Stimulated activated CD4-positive, alpha-beta T cell treated with anti-CD3 and anti-CD28 coated beads, Interleukin-4, amount 100 ng/mL, for 48 hours (primary cell): ENCODE results near the gene STON1.
"Not testable (repeated sequence)": the region's sequence is repeated elsewhere in the genome, so short reads cannot be mapped to it uniquely, and the experiment has no call there.

Experiments used
- DNase-seq, 2 donors: peaks; one replicate each; pipeline ENCODE4 v3.0.0-alpha.2; 2020; ENCODE audit warnings: low read depth in 2 of 2

The STON1 gene, protein sequence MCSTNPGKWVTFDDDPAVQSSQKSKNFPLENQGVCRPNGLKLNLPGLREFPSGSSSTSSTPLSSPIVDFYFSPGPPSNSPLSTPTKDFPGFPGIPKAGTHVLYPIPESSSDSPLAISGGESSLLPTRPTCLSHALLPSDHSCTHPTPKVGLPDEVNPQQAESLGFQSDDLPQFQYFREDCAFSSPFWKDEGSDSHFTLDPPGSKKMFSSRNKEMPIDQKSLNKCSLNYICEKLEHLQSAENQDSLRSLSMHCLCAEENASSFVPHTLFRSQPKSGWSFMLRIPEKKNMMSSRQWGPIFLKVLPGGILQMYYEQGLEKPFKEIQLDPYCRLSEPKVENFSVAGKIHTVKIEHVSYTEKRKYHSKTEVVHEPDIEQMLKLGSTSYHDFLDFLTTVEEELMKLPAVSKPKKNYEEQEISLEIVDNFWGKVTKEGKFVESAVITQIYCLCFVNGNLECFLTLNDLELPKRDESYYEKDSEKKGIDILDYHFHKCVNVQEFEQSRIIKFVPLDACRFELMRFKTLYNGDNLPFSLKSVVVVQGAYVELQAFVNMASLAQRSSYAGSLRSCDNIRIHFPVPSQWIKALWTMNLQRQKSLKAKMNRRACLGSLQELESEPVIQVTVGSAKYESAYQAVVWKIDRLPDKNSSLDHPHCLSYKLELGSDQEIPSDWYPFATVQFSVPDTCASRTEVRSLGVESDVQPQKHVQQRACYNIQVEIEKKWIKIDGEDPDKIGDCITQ

DNA sequence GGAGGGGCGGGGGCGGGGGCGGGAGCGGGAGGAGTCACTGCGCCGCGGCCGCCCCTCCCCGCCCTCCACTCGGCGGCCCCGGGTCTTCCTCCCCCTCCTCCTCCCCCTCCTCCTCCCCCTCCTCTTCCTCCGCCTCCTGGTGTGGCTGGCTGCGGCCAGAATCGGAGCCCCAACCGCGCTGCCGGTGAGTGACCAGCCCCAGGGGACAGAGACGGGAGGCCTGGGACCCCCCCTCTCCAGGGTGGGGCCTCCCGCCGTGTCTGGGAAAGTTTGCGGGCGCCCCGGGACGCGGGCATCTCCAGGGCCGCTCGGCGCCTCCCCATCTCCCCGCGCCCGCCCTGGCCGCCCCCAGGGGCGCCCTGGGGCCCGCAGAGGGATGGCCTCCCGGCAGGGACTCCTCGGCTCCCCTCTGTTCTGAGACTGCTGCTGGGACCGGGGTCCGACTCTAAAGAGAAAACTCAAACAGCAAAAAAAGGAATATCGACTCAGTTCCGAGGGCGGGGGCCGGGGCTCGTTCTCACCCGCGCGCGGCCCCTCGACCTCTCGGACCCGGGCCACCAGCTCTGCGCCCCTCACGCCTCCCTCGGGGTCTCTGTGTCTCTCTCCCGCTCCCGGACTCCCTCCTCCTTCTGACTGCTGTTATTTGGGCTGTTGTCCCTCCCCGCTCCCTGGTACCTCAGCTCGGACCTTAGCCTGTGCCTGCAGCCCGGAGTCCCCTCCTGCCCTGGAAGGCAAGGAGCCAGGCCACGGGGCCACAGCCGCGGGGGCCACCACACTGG lies at the start of gene STON1:
Gene STON1, plus strand, starts transcription at position 122 of the 779 bp plus-strand sequence. CDS start 50,480 bp downstream, outside the sequence.
- peak in 1 of 2 donors; percentile 4 for DNase-seq

DNA sequence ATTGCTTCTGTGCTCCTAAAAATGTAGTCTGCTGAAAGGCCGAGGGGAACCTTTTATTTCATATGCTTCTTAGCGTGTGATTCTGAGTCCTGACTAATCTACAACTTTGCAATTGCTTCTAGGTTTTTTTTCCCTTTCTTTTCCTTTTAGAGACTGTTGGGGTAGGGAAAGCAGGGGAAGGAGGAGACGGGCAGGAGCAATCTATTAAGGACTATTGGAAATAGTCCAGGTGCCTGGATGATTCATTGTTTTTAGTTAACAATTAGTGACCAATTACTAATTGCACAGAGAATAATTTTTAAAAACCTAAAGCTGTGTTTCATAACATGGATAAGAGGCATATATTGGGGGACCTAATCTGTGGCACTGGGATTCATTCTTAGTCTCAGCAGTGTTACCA lies 49.4 kb upstream of the STON1 start:
- no peak for DNase-seq

DNA sequence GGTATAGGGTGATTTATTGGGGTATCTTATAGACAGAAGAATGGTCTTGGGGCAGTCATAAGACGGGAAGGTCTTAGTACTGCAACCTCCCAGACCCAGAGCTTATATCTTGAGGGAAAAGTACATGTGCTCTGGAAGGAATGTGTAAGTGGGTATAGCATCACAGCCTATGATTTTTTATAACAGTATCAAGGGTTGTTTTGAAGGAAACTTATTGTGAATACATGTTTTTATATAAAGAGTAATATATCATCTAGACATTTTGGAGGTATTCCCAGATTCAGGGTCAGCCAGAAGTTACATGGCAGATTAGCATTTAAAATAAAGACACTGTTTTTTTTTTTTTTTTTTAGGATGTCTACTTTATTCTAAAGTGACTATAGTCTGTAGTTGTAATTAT lies 47.6 kb upstream of the STON1 start:
- no peak for DNase-seq

DNA sequence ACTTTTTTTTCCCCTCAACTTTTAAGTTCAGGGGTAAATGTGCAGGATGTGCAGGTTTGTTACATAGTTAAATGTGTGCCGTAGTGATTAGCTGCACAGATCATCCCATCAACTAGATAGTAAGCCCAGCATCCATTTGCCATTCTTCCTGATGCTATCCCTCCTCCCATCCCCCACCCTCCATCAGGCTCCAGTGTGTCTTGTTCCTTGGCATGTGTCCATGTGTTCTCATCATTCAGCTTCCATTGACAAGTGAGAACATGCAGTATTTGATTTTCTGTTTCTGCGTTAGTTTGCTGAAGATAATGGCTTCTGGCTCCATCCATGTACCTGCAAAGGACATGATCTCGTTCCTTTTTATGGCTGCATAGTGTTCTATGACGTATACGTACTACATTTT lies 47.2 kb upstream of the STON1 start:
- no peak for DNase-seq

DNA sequence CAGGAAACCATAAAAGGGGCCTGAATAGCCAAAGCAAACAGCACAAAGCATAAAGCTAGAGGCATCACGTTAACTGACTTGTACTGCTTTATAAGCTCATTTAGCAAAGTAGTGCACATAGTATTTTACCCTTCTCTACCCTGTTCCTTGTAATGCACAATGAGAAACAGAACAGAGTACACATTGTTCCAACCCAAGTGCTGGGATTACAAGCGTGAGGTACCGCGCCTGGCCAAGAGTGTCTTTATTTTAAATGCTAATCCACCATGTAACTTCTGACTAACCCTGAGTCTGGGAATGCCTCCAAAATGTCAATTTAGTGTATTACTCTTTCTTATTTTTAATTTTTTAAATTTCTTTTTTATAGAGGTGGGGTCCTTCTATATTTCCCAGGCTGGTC lies 46.4 kb upstream of the STON1 start:
- DNase-seq: no peak

DNA sequence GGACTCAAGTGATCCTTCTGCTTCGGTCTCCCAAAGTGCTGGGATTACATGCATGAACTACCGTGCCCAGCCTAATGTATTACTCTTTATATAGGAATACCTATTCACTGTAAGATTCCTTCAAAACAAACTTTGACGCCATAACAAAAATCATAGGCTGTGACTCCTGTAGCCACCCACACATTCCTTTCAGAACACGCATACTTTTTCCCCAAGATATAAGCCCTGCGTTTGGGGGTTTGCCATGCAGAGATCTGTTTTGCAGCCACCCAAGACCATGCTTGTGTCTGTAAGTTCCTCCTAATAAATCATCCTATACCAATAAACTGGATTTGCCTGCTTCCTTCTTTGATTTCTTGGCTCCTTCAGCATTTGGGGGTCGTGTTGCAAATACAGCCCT lies 46.0 kb upstream of the STON1 start:
- no peak for DNase-seq

DNA sequence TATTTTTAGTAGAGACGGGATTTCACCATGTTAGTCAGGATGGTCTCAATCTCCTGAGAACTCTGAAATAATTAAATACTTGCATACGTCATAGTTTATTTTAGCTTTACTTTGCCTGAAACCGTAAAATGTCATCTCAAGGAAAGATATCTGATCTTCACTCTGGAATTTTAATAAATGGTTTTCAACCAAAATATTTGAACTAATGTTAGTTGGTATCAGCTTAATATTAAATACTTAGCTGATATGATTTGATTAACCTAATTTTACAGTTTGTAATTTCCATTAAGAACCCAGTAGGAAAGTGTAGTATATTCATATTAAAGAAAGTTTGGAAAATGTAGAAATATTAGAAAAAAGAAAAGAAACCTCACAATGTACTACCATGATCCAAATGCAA lies 41.4 kb upstream of the STON1 start:
- DNase-seq: no peak

DNA sequence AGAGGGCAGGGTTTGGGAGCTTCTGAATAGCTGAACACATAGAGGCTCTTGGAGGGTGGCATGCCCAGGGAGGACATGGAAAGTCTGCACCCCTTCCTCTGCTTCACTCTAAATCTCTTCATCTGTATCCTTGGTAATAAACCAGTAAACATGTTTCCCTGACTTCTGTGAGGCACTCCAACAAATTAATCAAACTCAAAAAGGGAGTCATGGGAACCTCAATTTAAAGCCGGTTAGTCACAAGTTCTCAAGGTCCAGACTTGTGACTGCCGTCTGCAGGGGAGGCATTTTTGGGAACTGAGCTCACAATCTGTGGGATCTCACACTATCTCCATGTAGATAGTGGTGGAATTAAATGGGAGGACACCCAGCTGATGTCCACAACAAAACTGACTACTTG lies 33.1 kb upstream of the STON1 start:
- no peak for DNase-seq

DNA sequence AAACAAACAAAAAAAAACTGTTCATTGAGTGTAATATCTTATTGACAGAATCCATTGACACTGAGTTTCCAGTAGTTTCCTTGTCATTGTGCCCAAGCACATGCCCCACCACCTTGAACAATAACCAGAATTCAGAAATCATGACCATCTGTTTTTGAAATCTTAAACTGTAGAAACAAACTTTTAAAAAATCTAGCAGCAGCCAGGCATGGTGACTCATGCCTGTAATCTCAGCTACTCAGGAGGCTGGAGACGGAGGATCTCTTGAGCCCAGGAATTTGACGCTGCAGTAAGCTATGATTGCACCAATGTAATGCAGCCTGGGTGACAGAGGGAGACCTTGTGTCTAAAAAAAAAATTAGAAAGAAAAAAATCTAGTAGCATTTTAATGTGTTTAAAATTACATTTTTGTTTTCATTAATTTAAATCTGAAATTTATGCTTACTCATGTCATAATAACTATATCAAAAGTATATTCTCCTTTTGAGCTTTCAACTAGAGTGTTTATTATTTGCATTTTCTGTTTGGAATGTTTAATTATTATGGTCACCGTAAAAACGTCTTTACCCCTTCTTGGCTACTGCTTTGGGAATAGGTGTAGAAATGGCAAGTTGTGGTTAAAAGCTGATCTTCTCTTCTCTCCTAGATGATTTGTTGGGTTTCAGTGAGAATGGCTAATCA lies 25.2 kb upstream of the STON1 start:
- DNase-seq: no peak

DNA sequence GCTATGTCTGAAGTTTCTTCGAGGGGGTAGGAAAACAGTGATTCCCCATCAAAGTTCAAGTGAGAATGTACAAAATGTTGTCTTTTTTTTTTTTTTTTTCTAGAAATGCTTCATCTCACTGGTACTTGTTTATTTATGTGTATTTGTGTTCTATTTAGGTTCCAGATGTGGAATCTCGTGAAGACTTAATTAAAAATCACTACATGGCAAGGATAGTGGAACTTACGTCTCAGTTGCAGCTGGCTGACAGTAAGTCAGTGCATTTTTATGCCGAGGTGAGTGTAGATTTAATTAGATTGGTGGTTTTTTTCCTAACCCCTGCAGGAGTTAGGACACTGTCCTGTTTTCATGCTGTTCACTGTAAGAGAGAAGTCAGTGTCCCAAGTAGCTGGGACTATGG lies 22.8 kb upstream of the STON1 start:
- DNase-seq: no peak

DNA sequence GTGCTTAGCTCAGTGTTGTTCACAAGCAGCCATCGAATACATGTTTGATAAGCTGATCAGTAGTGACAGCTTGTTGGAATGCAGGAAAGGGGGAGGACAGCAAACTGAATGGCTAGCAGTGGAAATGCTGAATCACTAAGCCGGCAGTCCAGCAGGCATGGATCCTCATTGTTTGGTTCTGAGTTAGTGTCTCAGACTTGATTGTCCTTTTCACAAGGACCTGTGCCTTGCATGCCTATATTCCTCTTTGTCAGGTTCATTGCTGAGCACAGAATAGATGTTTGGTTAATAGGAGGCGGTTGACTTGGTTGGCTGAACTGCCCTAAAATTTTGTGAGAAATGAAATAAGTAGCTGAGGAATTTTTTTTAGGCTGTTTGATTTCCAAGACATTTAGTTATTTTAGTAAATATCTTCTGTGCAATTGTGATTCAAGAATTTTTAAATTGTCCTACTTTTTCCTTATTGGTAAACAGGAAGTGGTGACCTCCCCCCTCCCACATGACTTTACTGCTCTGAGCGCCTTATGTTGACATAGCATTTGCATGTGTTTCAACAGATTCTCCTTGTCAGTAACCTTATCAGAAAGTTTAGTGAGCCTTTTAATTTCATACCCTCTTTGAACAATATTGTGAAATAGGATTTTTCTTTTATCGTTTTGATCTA lies 21.4 kb upstream of the STON1 start:
- no peak for DNase-seq

DNA sequence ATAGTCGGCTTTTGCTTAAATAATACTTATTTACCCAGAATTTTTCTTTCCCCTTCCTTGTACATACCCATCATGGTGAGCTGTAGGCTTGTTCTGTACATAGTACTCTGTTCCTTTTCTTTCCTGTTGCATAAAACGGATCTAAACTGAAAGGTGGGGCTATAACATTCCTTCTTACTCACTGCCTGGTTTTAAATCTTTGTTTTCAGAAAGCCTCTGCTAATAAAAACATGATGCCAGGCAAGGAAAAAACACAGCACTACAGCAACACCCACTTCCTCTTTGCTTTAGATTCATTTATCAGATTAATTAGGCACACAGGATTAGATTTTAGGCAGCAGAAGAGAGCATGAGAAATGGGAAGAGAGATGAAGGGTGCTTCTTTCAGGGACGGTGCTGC lies 19.6 kb upstream of the STON1 start:
- DNase-seq: no peak

DNA sequence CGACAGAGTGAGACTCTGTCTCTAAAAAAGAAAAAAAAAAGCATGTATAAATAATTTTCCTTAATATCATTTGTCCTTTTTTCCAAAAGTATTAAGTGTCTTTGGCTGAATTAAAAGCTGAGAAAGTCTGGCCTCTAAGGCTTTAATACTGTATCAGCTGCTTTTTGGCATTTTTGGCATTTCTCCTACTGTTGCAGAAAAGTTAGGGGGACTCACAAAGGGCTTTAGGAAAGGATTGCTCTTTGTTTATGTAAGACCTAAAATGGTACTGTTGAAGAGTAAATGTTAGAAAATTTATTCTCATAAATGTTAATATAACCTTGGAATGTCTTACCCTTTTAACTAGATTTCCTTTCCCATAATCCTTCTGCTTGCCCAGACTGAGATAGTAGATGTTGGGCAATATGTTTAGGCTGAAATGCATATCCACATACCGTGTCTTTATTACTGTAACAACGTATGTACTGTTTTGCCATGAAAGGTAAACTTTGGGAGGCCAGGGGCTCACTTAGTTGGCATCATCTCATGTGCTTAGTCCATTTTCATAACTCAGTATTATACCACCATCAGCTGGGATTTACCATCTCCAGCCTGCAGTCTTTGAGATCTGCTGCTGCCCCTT lies 18.0 kb upstream of the STON1 start:
- no peak for DNase-seq

DNA sequence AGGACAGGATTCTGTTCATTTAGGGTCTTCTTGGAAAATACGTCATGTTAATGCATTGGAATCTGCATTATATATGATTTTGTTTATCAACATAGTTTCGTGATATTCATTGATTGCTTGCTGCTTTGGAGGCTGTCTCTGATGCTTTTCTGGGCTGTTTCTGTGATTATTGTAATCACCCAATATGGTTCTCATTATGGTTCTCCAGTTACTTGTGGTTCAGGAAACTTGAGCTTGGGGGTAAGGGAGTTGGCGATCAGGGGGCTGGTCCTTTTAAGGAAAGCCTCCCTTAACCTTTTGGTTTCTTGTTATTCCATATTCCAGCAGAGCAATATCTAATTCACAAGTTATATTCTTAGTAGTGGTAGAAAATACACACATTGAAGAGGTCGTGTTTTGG lies 17.4 kb upstream of the STON1 start:
- no peak for DNase-seq

DNA sequence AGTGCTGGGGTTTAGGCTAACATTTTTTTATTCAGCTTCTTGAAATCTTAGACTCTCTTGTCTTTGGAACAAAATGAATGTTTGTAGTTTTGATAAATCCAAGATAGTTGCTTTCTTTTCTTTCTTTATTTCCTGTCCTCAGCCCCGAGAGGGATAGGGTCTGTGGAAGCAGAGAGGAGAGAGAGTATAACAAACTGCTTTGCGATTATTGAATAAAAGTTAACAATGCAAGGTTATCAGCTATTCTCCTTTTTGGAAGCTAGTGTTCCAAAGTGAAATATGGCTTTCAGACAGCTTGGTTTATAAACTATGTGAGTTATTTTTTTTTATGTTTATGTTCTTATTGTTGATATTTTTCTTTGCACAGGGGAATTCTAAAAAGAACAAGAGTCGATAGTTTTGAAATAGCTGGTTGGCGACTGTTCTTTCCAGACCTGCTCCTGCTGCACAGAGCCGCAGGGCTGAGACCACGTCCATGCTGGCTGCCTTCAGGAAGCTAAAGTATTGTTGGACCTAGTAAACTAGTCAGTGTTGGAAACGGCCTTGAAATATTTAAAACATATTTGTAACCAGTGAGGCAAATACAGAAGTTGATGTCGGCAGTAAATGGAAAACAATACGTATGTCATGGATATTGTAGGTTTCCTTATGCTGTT lies 15.5 kb upstream of the STON1 start:
- no peak for DNase-seq

DNA sequence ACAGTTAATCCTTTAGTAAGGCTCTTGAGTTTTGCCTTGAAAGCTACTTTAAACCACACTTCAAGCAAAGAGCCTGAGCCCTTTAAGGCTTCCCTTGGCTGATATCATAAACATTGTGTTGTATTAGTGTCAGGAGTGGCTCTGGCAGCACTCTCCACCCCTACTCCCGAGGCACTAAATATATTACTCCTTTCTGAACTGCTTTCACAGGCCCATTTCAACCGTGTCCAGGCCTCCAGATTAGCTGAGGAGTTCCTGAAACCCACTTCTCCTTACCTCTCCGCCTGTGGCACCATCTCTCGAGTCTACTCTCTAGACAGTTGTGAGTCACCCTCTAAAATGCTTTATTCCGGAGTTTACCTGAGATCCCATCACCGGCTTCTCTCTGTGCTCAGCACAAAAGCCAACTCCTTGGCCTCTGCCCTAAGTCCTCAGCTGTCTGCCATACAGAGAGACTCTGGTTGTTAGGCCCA lies 14.4 kb upstream of the STON1 start:
- no peak for DNase-seq

DNA sequence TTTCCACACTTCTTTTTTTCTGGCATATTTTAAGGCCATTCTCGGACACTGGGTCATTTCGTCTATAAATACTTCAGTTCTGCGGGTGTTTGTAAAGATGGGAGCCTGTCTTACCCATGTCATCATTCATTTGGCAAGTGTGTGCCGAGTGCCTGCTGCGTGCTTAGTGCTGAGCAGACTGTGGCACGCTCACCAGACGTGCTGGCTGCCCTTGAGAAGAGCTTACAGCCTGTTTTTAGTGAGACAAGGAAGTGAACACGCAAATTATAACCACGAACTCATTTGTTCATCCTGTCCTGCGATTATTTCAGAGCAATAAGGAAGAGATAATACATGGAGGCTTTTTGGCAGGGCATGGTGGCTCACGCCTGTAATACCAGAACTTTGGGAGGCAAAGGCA lies 10.4 kb upstream of the STON1 start:
- DNase-seq: no peak

DNA sequence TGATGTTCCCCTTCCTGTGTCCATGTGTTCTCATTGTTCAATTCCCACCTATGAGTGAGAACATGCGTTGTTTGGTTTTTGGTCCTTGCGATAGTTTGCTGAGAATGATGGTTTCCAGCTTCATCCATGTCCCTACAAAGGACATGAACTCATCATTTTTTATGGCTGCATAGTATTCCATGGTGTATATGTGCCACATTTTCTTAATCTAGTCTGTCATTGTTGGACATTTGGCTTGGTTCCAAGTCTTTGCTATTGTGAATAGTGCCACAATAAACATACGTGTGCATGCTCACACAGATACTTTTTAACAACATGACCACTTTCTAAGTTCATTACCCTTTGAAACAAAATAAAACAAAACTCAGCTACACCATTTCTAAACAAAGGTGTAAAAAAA lies 5.2 kb upstream of the STON1 start:
- DNase-seq: not testable (repeated sequence)

DNA sequence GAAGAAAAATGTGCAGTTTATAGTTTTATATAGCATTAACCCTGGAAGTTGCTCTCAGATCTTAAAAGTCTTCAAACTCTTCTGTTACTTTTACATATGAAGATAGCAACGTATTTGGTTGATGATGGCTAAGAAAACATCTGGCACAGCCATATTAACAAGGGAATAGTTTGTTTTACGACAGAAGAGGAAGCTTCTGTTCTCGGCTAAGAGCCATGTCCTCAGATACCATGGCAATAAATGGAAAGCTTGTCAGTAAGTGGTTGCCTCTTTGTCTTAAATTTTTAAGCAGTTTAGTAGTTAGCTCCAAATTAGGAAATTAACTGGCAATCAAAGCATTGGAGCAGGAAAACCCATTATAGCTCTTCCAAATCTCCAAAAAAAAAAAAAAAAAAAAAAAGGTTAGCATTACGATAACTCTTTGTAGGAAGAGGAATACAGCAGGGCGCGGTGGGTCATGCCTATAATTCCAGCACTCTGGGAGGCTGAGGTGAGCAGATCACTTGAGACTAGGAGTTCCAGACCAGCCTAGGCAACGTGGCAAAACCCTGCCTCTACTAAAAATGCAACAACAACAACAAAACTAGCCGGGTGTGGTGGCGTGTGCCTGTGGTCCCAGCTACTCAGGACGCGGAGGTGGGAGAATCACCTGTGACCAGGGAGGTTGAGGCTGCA lies 4.5 kb upstream of the STON1 start:
- no peak for DNase-seq
